Breast epithelium (tissue), 4 donors: ENCODE measurements around the gene GRK5. TPM values are rescaled to one million over a fixed set of nuclear protein-coding genes. Genes with fewer than 3 reads are reported as not detected.
"Not testable (repeated sequence)": the region's sequence is repeated elsewhere in the genome, so short reads cannot be mapped to it uniquely, and the experiment has no call there.

Experiments used
- DNase-seq, 2 donors: peaks; one replicate each; pipeline ENCODE4 v3.0.0-alpha.2; 2019; ENCODE audit warnings: low spot score in 2 of 2
- H3K27ac ChIP-seq, 2 donors: fragments of 200-600 bp; sonication (generic) in 1 of 2; one replicate each; pipeline ENCODE4 v1.5.1; 2016 to 2019; ENCODE audit warnings: mild to moderate bottlenecking in 1 of 2
- H3K27me3 ChIP-seq, 2 donors: fragments of 200-600 bp; sonication (generic) in 1 of 2; one replicate each; pipeline versions ENCODE4 v1.5.1 to v1.6.0; 2017 to 2019; ENCODE audit warnings: control low read depth in 1 of 2, mild to moderate bottlenecking in 1 of 2
- H3K36me3 ChIP-seq: fragments of 200-600 bp; one replicate; pipeline ENCODE4 v1.5.1; 2019
- H3K4me1 ChIP-seq, 2 donors: fragments of 200-600 bp; sonication (generic); one replicate each; pipeline ENCODE4 v1.5.1; 2016 to 2019; ENCODE audit warnings: control low read depth in 1 of 2
- H3K4me3 ChIP-seq, 3 donors: fragments of 200-600 bp; sonication (generic); 1 replicate in 2 of 3; 2 replicates in 1 of 3; pipeline ENCODE4 v1.5.1; 2016 to 2019; ENCODE audit warnings: mild to moderate bottlenecking in 3 of 3, moderate library complexity in 2 of 3
- H3K9me3 ChIP-seq, 2 donors: fragments of 200-600 bp; sonication (generic) in 1 of 2; one replicate each; pipeline ENCODE4 v1.5.1; 2016 to 2019; ENCODE audit warnings: control low read depth in 1 of 2
- POLR2A ChIP-seq: fragments of 450-650 bp; IDR thresholded peaks from one replicate; pipeline ENCODE4 v1.6.1; 2016; ENCODE audit warnings: antibody characterized with exemption, mild to moderate bottlenecking, moderate library complexity
- POLR2AphosphoS5 ChIP-seq, 3 donors: sonication (generic); formaldehyde crosslinking; IDR thresholded peaks; one replicate each; pipeline ENCODE4 v1.6.1; 2017; ENCODE audit warnings: antibody characterized with exemption in 3 of 3
- intact Hi-C: fragments of 100-400 bp; cut with DNase I; formaldehyde crosslinking; loops from one replicate; pipeline ENCODE4 v1.15.1; 2023; ENCODE audit warnings: low total_unique reads
- total RNA-seq, 3 donors: library from RNA; depleted of rRNA; stranded (reverse); fragments of >200 nt; gene quantifications; one replicate each; pipeline ENCODE4 v1.1.0, GENCODE V29; 2016
- TF ChIP-seq, protein P1 (sequence below), 3 donors: fragments of 450-650 bp; IDR thresholded peaks; one replicate each; pipeline ENCODE4 v1.5.1; 2016 to 2017; ENCODE audit warnings: antibody characterized with exemption in 3 of 3, mild to moderate bottlenecking in 3 of 3, moderate library complexity in 3 of 3

The GRK5 gene
- total RNA-seq, 3 donors from 2014 or later, result 14.9 to 20.6 (median 15.2) TPM

DNA sequence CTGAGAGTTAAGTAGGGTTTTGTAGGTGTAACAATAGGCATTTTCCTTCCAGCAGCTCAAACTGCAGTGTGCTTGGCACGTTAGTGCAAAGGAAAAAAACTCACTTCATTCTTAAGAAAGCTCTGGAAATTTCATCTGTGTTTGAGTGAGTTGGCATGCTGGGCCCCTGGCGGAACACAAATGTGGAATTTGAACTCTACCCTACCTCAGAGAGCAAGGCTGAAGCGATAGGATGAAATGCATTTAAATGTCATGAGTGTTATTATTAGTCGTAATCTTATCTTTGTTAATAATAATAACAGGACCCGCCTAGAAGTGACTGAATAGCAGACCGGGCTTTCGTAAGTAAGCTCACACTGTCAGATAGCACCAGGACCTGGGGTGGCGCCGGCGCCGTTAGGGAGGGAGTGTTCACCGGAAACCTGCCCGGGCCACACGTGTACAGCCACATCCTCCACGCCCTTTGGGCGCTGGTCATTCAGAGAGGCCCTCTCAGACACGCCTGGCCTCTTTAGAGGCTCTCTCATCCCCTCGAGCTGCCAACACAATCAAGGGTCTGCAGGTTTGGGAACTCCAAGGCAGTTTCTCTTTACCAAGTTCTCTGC, 63.5 kb downstream of the GRK5 start:
- Histone ChIP-seq H3K4me3 (peak overlapping the region in 1 of 3 donors; percentile 7), H3K9me3 (no peaks in the 10 kb centered on the region)
- intact Hi-C loops, result no loop called here

DNA sequence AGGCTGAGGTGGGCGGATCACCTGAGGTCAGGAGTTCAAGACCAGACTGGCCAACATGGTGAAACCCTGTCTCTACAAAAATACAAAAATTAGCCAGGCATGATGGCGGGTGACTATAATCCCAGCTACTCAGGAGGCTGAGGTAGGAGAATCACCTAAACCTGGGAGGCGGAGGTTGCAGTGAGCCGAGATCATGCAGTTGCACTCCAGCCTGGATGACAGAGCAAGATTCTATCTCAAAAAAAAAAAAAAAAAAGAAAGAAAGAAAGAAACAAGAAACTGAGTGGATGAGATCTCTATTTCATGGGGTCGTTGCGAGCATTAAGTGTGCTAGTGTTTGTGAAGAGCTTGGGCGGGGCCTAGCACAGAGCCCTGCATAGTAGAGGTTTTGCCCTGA, 65.0 kb downstream of the GRK5 start:
- not testable (repeated sequence) for H3K4me3 ChIP-seq, H3K4me1 ChIP-seq, H3K27me3 ChIP-seq, H3K9me3 ChIP-seq, H3K36me3 ChIP-seq, DNase-seq
- H3K27ac ChIP-seq, result peak overlapping the region; percentile 40 to 52
- intact Hi-C loops, result loop anchor here (2.0 kb wide), 1 partner anchor 36 kb away; no protein-coding TSS in a partner anchor

More for the DNA sequence above, 63.5 kb downstream of the GRK5 start:
- Histone ChIP-seq H3K27me3 (no peaks in the 10 kb centered on the region), H3K36me3 (no peaks in the 10 kb centered on the region), H3K27ac (peak overlapping the region; percentile 40 to 50), H3K4me1 (peaks cover 0 to 4% of the 10 kb centered on the region in 2 donors)
- TF ChIP-seq, protein P1, sequence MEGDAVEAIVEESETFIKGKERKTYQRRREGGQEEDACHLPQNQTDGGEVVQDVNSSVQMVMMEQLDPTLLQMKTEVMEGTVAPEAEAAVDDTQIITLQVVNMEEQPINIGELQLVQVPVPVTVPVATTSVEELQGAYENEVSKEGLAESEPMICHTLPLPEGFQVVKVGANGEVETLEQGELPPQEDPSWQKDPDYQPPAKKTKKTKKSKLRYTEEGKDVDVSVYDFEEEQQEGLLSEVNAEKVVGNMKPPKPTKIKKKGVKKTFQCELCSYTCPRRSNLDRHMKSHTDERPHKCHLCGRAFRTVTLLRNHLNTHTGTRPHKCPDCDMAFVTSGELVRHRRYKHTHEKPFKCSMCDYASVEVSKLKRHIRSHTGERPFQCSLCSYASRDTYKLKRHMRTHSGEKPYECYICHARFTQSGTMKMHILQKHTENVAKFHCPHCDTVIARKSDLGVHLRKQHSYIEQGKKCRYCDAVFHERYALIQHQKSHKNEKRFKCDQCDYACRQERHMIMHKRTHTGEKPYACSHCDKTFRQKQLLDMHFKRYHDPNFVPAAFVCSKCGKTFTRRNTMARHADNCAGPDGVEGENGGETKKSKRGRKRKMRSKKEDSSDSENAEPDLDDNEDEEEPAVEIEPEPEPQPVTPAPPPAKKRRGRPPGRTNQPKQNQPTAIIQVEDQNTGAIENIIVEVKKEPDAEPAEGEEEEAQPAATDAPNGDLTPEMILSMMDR (IDR thresholded peaks at IDR 0.05), result no peak
- peak in 1 of 3 donors; percentile 49 for TF ChIP-seq POLR2AphosphoS5 (IDR thresholded peaks at IDR 0.05)
- no peak for TF ChIP-seq POLR2A
- peak in 1 of 2 donors; percentile 65 for DNase-seq

DNA sequence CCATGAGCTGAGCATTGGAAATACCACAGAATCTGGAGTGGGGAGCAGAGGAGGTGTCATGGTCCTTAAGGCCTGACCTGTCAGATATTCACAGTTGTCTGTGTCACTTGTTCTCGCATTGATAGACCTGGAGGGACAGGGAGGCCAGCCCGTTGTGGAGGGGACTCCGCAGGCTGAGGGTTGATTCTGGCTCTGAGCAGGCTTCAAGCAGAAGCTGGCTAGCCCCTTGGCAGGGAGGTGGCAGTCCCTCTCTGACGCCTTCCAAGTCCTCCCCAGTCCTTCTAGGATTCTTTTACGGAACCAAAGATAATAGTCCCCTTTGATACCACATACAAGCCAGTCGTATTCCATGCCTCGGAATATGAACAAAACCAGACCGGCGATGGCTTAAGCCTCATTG, 65.4 kb downstream of the GRK5 start:
- Histone ChIP-seq H3K27me3 (no peaks in the 10 kb centered on the region), H3K9me3 (no peaks in the 10 kb centered on the region), H3K36me3 (no peaks in the 10 kb centered on the region), H3K4me1 (peaks cover 0 to 4% of the 10 kb centered on the region in 2 donors), H3K4me3 (no peak overlapping the region), H3K27ac (peak overlapping the region in 1 of 2 donors; percentile 52)
- no peak for DNase-seq
- intact Hi-C loops, result loop anchor here (2.0 kb wide), 1 partner anchor 36 kb away; no protein-coding TSS in a partner anchor
- TF ChIP-seq, protein P1 (IDR thresholded peaks at IDR 0.05), result no peak
- TF ChIP-seq POLR2A, result no peak
- TF ChIP-seq POLR2AphosphoS5 (IDR thresholded peaks at IDR 0.05), result no peak

DNA sequence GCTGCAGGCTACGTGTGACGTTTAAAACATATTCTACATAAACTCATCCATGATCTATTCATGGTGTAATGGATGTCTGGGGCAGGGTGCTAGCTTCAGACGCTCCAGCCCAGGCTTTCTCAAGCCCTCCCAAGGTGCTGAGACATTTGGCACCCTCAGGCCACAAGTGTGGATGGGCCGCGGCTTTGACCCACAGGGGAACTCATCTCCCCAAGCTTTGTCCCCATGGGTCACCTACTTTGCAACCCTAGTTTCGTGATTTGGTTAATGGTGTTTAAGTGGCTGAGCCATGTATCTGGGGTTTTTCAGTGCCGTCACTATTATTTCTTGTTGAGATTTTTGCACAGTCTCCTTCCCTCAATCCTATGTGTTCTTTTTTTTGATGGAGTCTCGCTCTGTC, 66.0 kb downstream of the GRK5 start:
- Histone ChIP-seq H3K27ac (peak overlapping the region in 1 of 2 donors; percentile 52), H3K4me3 (no peak overlapping the region), H3K9me3 (no peaks in the 10 kb centered on the region), H3K4me1 (peaks cover 0 to 4% of the 10 kb centered on the region in 2 donors), H3K36me3 (no peaks in the 10 kb centered on the region), H3K27me3 (no peaks in the 10 kb centered on the region)
- TF ChIP-seq POLR2AphosphoS5 (IDR thresholded peaks at IDR 0.05), result no peak
- no peak for TF ChIP-seq POLR2A
- TF ChIP-seq, protein P1 (IDR thresholded peaks at IDR 0.05), result no peak
- intact Hi-C loops, result loop anchor here (2.0 kb wide), 1 partner anchor 37 kb away; no protein-coding TSS in a partner anchor
- DNase-seq, result no peak

DNA sequence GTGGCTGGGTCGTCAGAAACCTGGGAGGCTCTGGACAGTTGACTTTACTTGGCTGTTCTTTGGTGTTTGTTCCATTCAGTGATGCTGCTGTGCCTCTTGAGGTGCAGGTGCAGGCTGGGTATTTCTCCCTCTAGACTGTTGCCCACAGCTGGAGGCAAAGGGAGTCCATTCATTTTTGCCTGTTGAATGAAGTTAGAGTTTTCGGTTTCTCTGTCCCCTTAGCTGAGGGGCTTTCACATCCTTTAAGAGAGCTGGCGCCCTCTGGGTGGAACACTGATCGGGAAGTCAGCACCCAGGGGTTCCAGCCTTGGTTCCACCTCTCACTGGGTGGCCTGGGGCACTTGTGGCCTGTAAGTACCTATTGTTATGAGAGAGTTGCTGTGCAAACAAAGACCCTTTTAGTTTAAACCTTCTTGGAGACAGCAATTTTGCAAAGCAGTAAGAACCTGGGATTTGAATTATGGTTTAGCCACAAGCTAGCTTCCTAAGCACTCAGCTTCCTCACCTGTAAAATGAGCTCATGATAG, 67.2 kb downstream of the GRK5 start:
- H3K4me1 ChIP-seq, result peaks cover 0 to 4% of the 10 kb centered on the region in 2 donors
- H3K36me3 ChIP-seq, result no peaks in the 10 kb centered on the region
- no peak for DNase-seq
- H3K9me3 ChIP-seq, result no peaks in the 10 kb centered on the region
- intact Hi-C loops, result no loop called here
- peak overlapping the region in 1 of 2 donors; percentile 35 for H3K27ac ChIP-seq
- no peak overlapping the region for H3K4me3 ChIP-seq
- TF ChIP-seq POLR2AphosphoS5 (IDR thresholded peaks at IDR 0.05), result no peak
- TF ChIP-seq, protein P1 (IDR thresholded peaks at IDR 0.05), result no peak
- no peaks in the 10 kb centered on the region for H3K27me3 ChIP-seq
